HG03175 (cell line): ENCODE measurements around the gene OSCAR.

Source experiments
- ATAC-seq: cut with Tn5 transposase; IDR thresholded peaks from one replicate; pipeline ENCODE4 v1.9.1; 2021; ENCODE audit warnings: mild to moderate bottlenecking, moderate library complexity; ENCODE audit not compliant: unreplicated experiment

Gene OSCAR

GRCh38 chr19:54100561-54100960 is at the start of gene OSCAR:
OSCAR (minus strand) TSS chr19:54100803; CDS start chr19:54100792, 11 bp downstream.
- ATAC-seq = no peak

DNA sequence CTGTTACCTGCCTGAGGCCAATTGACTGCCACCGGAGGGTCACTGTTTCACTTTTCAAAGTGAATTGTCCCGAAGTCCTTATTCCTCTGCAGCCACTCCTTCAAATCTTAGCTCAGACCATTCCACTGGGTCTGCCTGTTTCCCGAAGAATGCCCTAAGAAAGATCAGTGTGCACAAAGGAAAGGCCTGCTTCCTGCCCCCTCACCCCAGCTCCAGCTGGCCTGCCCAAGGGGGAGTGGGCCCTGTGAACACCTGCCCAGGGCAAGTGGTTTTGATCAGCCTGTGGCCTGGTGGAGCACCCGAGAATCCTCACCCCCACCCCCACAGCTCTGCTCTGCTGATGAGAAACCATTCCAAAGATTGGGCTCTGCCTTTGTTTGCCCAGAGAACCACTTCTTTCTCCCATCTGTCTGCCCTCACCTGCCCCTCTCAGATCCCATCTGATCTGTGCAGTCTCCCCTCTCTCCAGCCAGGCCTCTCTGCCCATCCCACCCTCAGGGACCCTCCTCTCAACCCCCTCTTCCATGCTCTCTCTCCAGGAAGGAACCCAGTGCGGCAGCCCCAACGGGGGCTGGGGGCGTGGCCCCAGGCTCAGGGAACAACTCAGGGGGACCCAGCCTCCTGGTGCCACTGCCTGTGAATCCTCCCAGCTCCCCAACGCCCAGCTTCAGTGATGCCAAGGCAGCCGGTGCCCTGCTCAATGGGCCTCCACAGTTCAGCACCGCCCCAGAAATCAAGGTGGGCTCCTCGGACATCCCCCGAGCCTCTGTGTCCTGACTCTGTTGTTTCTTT is 48.6 kb upstream of the OSCAR start:
- no peak for ATAC-seq

- no peak for ATAC-seq
Observed at GRCh38 chr19:54148158-54148557, 47.6 kb upstream of the OSCAR start.

- no peak for ATAC-seq
Observed at GRCh38 chr19:54147676-54148075, 47.1 kb upstream of the OSCAR start.

GRCh38 chr19:54145541-54146158 is 45.0 kb upstream of the OSCAR start:
- ATAC-seq = no peak

DNA sequence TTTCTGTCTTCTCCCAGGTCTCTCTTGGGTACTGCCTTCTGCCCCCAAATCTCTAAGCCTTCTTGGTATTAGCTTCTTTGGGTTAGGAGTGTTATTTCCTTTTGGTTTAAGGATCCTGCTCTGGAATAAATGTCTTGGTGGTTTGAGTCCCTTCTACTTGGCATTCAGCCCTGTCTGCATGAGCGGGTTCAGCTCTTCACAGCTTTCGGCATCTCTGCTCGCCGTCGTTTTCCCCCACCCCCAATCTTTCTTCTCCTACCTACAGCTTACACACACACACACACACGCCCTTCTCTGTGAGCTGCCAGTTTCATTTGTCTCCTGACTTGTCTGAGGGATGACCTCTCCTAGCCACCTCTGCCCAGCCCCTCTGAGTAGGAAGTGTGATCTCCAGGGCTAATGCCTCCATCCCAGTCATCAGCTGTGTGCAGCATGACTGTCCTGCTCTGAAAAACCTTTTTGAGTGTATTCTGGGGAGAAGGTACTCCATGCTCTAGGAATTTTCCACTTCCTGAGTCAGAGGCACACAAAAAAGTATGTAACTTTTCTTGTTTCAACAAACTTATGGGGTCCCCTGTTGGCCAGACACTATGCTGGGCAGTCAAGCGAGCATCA is 41.7 kb upstream of the OSCAR start:
- ATAC-seq = no peak

GRCh38 chr19:54141356-54141755 is 40.8 kb upstream of the OSCAR start:
- ATAC-seq = no peak

DNA sequence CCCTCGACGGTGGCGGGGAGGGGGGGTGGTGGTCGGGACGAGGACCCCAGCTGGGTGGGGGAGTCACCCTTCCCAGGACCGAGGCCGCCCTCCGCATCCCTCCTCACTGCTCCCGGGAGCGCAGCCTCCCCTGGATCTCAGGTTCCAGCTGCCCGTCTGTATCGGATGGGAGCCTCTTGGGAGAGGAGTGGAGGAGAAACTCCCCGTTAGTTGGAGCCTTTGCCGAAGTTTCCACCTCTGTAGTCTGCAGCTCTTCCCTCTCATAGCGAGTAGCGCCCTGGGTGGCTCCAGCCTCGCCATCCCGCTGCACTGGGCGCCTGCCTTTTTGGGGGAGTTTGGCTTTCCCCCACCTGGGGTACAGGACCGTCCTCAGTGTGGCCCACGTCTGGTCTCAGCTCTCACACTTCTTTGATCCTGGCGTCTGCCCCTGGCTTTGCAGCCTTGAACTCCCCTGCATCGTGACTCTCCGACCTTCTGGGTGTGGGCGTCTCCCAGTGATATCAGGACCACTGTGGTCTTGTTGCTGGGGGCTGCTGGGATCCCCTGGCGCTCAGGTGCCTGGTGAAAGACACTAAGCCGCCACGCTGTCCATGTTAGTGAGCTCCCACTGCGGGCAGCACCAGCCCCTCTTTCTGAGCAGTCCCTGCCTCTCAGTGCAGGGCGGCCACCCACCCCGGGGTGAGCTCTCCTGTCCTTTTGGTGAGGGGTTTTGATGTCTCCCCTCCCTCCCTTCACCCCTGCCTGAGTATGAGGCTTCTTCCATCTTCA is 38.1 kb upstream of the OSCAR start:
- no peak for ATAC-seq

- no peak for ATAC-seq
Observed at GRCh38 chr19:54137699-54138488, 37.3 kb upstream of the OSCAR start, which contains the start of gene CNOT3. CNOT3 (plus strand) TSS chr19:54137762; CDS start chr19:54142979, 5,217 bp downstream.

DNA sequence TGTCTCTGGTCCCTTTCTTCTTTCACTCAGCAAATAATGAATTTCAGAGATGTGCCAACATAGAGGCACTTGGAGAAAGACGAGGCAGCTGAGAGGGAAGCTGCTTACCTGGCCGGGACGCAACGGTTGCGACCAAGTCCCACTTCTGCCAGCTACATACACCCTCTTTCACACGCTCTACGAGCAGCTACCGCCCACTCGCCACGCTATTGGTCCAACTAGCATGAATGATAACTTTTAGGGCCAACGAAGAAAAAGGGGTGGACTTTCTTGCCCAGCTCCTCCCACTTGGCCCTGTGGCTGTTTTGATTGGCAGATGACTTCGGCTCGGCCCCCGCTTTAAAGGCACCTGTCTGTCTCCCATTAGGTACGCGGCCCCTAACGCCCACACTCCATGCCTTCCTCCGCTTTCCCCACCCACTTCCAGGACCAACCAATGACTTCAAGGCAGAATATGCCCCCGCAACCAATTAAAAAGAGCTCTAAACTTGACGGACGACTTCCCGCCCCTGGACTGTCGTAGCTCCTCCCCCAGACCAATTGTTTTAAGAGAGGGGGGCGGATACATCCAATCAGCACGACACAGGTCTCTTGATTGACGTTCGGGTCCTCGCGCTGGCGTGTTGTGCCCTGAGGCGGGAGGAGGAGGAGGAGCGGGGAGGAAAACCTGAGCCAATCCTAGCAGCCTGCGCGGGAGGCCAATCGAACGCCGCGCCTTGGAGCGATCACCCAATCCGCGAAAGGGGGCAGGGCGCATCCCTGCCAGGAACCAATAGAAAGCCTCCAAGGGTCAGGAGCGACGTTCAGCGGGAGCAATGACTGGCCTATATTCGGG is 36.5 kb upstream of the OSCAR start:
- peak; percentile 80 for ATAC-seq

- ATAC-seq = no peak
Observed at GRCh38 chr19:54136086-54136863, 35.7 kb upstream of the OSCAR start.

GRCh38 chr19:54133957-54134590 is 33.5 kb upstream of the OSCAR start:
- ATAC-seq = no peak

DNA sequence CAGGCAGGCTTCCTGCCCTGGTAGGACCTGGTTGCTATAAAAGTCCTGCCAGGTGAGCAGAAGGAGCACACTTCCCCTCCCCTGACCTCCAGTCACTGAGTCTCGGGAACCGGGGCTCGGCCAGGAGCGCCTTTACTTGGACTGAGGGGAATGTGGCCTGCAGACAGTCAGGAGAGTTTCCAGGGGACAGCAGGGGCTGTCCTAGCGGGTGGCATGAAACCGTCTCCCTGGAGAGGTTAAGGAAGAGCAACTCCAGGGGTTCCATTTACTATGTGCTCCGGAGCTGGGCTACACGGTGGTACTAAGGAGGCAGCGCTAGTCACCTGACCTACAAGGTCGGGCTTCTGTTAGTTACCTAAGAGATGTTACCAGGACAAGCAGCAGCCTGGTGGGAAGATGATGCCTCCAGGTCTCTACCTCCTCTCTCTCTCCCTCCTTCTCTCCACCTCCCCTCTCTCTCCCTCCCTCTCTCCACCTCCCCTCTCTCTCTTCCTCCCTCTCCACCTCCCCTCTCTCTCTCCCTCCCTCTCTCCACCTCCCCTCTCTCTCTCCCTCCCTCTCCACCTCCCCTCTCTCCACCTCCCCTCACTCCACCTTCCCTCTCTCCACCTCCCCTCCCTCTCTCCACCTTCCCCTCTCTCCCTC is 32.8 kb upstream of the OSCAR start:
- ATAC-seq = no peak

- no peak for ATAC-seq
Observed at GRCh38 chr19:54129617-54129996, 29.0 kb upstream of the OSCAR start.

DNA sequence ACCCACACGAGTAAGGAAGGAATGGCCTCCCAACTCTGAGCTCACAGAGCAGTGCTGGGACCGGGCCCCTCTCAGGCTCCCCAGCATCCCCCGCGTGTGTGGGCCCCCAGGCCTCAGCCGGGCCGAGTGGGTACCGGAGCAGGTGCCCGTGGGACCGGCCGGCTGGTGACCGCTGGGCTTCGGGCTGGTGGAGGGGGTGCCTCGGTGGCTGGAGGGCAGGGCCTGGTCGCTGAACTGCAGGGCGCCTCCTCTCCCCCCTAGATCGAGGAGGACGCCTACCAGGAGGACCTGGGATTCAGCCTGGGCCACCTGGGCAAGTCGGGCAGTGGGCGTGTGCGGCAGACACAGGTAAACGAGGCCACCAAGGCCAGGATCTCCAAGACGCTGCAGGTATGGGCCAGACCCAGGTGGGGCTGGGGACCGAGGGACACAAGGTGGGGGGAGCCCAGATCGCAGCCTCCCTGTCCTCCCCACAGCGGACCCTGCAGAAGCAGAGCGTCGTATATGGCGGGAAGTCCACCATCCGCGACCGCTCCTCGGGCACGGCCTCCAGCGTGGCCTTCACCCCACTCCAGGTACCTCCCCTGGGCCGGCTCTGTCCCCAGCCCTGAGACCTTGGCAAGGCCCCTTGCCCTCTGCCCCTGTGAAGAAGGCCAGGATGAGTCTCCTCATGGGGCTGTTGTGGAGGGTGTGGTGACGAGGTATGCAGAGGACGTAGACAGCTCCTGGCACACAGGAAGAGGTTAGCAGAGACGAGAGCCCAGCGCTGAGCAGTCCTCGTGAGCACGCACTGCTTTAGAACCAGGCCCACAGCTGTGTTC is 28.4 kb upstream of the OSCAR start:
- no peak for ATAC-seq

GRCh38 chr19:54128441-54128725 is 27.8 kb upstream of the OSCAR start:
- ATAC-seq = no peak
